Suppressor macrophage (primary cell): ENCODE measurements around the gene ASXL2.
"Not testable (repeated sequence)": the region's sequence is repeated elsewhere in the genome, so short reads cannot be mapped to it uniquely, and the experiment has no call there.

ENCODE experiments used
- DNase-seq, 4 experiments: peaks; one replicate each; pipeline ENCODE4 v3.0.0-alpha.2; 2020 to 2022

Gene ASXL2

DNA sequence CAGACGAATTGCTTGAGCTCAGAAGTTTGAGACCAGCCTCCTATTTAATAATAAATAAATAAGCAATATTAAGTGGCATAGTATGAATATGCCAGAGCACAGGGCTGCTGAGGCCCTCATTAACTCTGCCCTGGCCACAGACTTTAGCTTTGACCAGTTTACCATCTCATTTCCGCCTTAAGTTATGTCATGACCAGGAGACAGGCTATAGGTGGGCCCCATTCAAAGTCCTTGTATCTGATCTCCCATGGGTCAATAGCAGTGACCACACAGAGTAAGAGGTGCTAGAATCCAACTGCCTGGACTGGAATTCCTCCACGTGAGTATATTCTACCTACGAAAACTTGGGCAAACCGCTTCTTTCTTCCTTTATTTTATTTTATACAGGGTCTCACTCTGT lies 13.4 kb upstream of the ASXL2 start:
- no peak for DNase-seq

DNA sequence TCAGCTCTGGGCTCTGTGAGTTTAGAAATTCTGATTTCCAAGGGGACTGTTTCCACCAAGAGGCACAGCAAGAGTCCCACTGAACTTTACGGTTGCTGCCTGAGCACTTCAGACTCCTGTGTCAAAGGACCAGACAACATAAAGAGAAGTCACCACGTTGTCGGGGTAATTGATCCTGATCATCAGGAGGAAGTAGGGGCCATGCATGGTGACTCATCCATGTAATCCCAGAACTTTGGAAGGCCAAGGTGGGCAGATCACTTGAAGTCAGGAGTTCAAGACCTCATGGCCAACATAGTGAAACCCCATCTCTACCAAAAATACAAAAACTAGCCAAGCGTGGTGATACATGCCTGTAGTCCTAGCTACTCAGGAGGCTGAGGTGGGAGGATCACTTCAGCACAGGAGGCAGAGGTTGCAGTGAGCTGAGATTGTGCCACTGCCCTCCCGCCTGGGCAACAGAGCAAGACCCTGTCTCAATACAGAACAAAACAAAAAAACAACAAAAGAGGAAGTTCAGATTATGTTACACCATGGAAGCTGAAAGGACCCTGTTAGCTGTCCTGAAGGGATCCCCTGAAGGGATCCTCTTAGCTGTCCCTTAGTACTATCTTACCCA lies 9.4 kb upstream of the ASXL2 start:
- peak in 1 of 4 experiments; percentile 15 for DNase-seq

- no peak for DNase-seq
These were observed 7.6 kb upstream of the ASXL2 start for GRCh38 chr2:25885933-25886332.

GRCh38 chr2:25881764-25882163 lies 3.5 kb upstream of the ASXL2 start:
- no peak for DNase-seq

GRCh38 chr2:25879133-25879730 lies 945 bp upstream of the ASXL2 start:
- no peak for DNase-seq

DNA sequence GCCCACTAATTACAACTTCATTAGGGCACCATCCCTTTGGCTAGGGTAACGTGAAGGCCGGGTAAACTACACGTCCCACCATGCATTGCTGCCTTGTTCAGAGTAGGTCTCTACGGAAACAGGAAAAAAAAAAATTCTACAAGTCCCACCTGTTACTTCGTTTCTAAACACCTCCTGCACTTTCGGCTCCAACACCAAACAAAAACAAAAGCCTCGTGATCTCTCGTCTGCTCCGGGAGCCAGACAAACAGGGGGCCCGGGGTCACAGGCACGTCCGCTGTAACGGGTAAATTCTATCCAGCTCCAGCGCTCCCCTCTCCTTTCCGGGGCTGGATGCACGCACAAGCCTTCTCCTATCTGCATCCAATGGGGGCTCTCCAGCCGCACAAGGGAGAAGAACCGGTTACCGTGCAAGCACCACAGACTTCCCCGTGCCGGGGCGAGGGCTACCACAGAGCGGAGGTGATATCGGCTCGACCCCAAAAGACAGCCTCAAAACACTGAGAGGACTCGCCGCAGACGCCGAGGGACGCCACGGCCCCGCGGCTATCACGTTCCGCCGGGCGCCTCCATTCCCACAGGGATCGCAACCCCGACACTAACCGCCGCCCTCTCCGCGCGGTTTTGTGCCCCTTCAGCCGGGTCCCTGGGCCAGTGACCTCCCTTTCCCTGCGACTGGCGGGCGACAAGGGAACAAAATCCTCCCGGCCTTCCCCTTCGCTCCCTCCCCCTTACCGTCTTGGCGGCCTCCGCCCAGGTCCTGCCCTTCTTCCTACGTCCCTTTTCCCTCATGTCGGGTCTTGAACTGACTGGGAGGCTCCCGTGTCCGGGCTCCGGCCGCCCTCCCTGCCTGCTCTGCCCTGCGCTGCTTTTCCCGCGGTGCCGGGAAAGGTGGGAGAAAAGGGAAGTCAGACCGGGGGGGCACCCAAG lies 591 bp downstream of the ASXL2 start:
- DNase-seq, result peak; percentile 39 to 66 (median 64)

DNA sequence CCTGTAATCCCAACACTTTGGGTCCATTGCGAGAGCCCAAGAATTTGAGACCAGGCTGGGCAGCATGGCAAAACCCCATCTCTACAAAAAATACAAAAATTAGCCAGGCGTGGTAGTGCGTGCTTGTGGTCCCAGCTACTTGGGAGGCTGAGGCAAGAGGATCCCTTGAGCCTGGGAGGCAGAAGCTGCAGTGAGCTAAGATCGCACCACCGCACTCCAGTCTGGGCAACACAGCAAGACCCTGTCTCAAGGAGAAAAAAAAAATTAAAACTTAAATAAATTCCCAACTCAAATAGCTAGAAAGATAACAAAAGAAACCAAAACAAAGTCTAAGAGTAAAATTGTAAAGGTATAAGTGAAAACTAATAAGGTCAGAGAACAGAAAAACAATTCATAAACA lies 6.2 kb downstream of the ASXL2 start:
- no peak for DNase-seq

GRCh38 chr2:25867396-25868003 lies 10.8 kb downstream of the ASXL2 start:
- DNase-seq, result no peak

GRCh38 chr2:25856377-25856776 lies 21.9 kb downstream of the ASXL2 start:
- DNase-seq, result no peak

DNA sequence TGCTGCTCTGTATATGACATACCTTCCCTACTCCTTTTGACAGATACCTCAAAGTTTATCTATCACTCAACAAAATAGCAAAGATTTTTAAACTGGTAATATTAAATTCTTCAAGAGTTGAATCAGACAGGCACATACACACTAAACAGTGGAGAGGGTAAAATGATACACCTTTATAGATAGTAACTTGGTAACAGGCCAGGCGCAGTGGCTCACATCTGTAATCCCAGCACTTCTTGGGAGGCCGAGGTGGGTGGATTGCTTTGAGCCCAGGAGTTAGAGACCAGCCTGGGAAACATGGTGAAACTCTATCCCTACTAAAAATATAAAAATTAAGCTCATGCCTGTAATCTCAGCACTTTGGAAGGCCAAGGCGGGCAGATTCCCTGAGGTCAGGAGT lies 23.2 kb downstream of the ASXL2 start:
- no peak for DNase-seq

DNA sequence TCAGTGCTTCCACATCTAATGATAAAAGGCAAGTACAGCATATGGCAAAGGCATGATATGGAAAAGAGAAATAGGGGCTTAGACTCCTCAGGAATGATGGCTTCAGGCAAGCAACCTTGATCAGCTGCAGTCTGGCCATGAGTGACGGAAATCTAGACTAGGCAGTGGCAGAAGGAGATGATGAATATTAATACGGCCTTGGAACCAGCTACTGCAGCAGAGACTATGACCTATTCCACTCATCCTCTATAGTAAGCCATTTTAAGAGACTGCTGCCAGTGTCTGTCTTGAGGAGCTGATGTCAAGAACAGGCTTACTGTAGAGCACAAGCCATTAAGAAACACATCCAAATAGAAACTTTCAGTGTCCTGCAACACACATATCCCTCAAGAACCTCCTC lies 23.7 kb downstream of the ASXL2 start:
- DNase-seq, result no peak

DNA sequence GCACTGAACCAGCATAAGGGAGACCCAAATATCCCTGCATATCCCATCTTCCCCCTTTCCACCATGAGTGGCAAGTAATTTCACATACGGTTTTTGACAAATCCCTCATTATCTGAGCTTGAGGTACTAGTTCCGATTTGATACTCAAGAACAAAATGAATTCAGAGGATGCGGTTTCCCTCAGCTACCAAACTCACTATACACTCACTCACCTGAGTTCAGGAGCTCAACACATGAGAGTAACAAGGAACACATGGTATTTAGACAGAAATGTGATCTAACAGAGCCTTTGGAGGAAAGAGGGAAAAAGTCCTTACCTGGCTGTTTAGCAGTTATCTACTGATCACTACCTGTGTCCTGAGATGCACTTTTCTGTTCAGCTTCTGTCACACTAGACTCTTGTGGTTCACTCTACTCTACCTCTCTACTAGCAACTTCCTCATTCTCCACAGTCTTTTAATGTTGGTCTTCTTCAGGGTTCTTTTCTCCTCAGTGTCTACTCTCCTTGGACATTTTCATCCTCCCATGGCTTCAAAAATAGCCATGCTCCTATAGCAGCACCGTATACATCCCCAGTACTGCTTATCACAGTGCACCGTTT lies 25.1 kb downstream of the ASXL2 start:
- DNase-seq, result peak in 2 of 4 experiments; percentile 13 to 17

GRCh38 chr2:25851740-25852503 lies 26.4 kb downstream of the ASXL2 start:
- peak; percentile 53 to 87 (median 71) for DNase-seq

DNA sequence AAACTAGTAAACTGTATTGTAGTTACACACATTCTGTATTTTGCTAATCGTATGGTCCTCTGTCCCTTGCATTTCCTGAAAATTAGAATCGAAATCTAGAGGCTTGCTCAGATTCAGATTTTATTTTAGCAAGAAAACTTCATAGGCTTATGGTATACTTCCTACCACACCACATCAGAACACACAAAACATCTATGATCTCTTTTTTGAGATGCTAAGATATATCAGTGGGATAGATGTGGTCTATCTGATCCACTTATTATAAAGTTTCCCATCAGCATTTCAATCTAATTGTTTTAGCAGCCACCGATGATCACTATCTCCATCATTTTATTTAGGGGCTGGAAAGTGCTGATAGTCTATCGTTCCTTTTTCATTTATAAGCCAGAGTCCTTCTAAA lies 27.9 kb downstream of the ASXL2 start:
- not testable (repeated sequence) for DNase-seq

GRCh38 chr2:25849350-25849749 lies 28.9 kb downstream of the ASXL2 start:
- DNase-seq, result not testable (repeated sequence)

DNA sequence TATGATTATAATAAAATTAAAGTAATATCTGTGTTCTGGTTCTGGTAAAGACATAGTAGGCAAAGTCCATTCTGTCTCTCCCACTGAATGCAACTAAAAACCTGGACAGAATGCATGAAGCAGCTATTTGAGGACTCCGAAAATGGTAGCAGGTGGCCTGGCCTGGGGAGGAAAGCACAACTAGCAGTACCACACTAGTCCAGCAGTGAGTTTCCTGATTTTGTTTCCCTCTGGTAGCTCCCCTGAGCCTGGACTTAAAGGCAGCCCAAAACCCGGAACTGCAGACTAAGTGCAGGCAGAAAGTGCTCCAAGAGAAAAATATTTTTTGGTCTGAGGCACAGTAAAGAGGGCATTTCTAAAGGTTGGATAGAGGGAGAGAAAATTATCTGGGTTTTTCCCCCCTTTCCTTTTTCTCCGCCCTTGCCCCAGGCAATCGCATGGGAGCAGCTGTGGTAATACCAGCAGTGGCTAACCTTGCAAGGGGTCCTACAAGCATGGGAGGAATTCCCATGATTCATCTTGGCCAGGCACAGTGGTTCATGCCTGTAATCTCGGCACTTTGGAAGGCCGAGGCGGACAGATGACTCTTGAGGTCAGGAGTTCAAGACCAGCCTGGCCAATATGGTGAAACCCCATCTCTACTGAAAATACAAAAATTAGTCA lies 32.3 kb downstream of the ASXL2 start:
- no peak for DNase-seq

DNA sequence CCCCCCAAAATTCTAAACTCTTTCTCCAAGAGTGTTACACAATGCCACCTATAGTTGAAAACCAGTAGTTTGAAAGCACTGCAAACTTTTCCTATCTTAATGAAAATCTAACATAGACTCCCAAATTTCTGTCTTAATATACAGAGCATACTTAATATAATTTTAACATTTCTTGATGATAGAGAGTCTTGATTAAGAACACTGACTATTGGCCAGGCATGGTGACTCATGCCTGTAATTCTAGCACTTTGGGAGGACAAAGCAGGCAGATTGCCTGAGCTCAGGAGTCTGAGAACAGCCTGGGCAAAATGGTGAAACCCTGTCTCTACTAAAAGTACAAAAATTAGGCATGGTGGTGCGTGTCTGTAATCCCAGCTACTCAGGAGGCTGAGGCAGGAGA lies 34.2 kb downstream of the ASXL2 start:
- no peak for DNase-seq

- DNase-seq, result no peak
These were observed 36.1 kb downstream of the ASXL2 start for GRCh38 chr2:25842155-25842554.

DNA sequence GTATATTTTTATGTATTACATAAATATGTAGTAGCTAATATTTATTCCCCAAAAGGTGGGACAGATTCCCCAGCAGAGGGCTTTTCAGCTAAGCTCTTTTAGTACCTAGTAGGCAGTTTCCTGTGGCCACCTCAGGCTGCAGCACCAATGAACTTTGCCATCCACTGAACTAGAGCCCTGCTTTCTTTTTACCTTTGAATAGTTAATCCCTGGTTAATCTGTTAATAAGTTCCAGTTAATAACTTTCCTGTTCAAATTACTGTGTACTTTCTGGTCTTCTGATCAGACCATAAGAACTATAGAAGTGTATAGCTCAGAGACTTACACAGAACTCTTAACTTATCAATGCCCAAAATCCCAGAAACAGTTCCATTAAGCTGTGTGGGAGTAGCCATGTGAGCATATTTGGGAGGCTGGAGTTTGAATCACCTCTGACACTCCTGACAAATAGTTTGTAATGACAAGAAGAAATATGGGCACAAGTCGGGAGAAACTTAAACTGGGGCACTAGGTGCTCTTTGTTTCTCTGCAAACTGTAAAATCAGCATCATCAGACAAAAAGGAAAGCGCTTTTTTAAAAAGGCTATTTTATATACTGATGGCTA lies 40.0 kb downstream of the ASXL2 start:
- DNase-seq, result no peak

DNA sequence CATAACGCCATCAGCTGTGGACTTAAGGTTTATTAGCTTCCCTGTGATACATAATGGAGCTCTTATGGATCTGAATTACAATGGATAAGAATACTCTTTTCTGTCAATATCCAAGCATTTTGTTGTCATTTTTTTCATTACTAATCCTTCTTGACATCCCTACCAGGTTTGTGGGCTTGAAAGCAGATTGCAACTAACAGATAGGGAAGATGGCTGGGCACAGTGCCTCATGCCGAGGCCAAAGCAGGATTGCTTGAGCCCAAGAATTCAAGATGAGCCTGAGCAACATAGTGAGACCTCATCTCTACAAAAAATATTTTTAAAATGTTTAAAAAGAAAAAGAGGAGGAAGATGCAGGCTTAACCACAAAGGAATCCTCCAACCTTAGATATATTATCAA lies 42.4 kb downstream of the ASXL2 start:
- no peak for DNase-seq

- DNase-seq, result peak in 1 of 4 experiments; percentile 4
These were observed 44.7 kb downstream of the ASXL2 start for GRCh38 chr2:25833566-25833965.
